DMS79 treated with DMSO at 0.1 percent for 48 hours (cell line): Measurements from ENCODE around the gene PKHD1.

Experiments used
- DNase-seq: peaks from one replicate; lab custom pipeline; 2025; lab: John Stamatoyannopoulos, UW

The PKHD1 gene

GRCh38 chr6:51678905-51679620, 408.4 kb downstream of the PKHD1 start:
- DNase-seq = no peak

- no peak for DNase-seq
These were observed 409.1 kb downstream of the PKHD1 start for GRCh38 chr6:51678274-51678673.

GRCh38 chr6:51675922-51676275, 411.5 kb downstream of the PKHD1 start:
- no peak for DNase-seq

GRCh38 chr6:51675020-51675921, 412.1 kb downstream of the PKHD1 start:
- no peak for DNase-seq

GRCh38 chr6:51663525-51663924, 423.9 kb downstream of the PKHD1 start:
- no peak for DNase-seq

GRCh38 chr6:51660767-51661166, 426.6 kb downstream of the PKHD1 start:
- no peak for DNase-seq

GRCh38 chr6:51657491-51657890, 429.9 kb downstream of the PKHD1 start:
- DNase-seq = no peak

GRCh38 chr6:51655517-51655916, 431.9 kb downstream of the PKHD1 start:
- no peak for DNase-seq

GRCh38 chr6:51654647-51655046, 432.8 kb downstream of the PKHD1 start:
- no peak for DNase-seq

- no peak for DNase-seq
These were observed 436.1 kb downstream of the PKHD1 start for GRCh38 chr6:51651132-51651817.

- DNase-seq = no peak
These were observed 438.6 kb downstream of the PKHD1 start for GRCh38 chr6:51648774-51649173.

GRCh38 chr6:51648236-51648635, 439.2 kb downstream of the PKHD1 start:
- no peak for DNase-seq

- DNase-seq = no peak
These were observed 443.0 kb downstream of the PKHD1 start for GRCh38 chr6:51644426-51644825.

- no peak for DNase-seq
These were observed 447.4 kb downstream of the PKHD1 start for GRCh38 chr6:51640021-51640420.

- DNase-seq = no peak
These were observed 454.0 kb downstream of the PKHD1 start for GRCh38 chr6:51633424-51633823.

GRCh38 chr6:51630011-51630410, 457.4 kb downstream of the PKHD1 start:
- no peak for DNase-seq

- no peak for DNase-seq
These were observed 461.0 kb downstream of the PKHD1 start for GRCh38 chr6:51626391-51626790.

GRCh38 chr6:51625566-51625965, 461.8 kb downstream of the PKHD1 start:
- DNase-seq = no peak

GRCh38 chr6:51620971-51621370, 466.4 kb downstream of the PKHD1 start:
- DNase-seq = no peak

GRCh38 chr6:51619042-51619799, 468.2 kb downstream of the PKHD1 start:
- DNase-seq = no peak

GRCh38 chr6:51618563-51618962, 468.9 kb downstream of the PKHD1 start:
- no peak for DNase-seq

GRCh38 chr6:51617751-51618150, 469.7 kb downstream of the PKHD1 start:
- DNase-seq = no peak
